GM12864 (cell line): ENCODE results near the gene SYNE3.

Experiments
- DNase-seq: peaks from one replicate; pipeline ENCODE4 v3.0.0-alpha.2; 2011; ENCODE audit warnings: low read depth
- H3K4me3 ChIP-seq: 2 replicates; pipeline ENCODE4 v1.5.1; 2011; ENCODE audit warnings: mild to moderate bottlenecking, low read depth, low read length, control low read depth
- CTCF ChIP-seq: IDR thresholded peaks from 2 replicates; pipeline ENCODE4 v1.5.1; 2011; ENCODE audit warnings: low read depth, mild to moderate bottlenecking, moderate library complexity, low read length, control low read depth, inconsistent platforms; ENCODE audit errors: missing control alignments

Gene SYNE3

GRCh38 chr14:95478818-95479217 is 37.6 kb downstream of the SYNE3 start:
- H3K4me3 ChIP-seq, result no peak overlapping the region
- no peak for DNase-seq
- no peak for TF ChIP-seq CTCF

GRCh38 chr14:95478309-95478708 is 38.1 kb downstream of the SYNE3 start:
- no peak for DNase-seq
- no peak overlapping the region for H3K4me3 ChIP-seq

GRCh38 chr14:95477411-95478269 is 38.8 kb downstream of the SYNE3 start:
- DNase-seq, result no peak
- no peak for TF ChIP-seq CTCF
- H3K4me3 ChIP-seq, result no peak overlapping the region

More at GRCh38 chr14:95478309-95478708, 38.1 kb downstream of the SYNE3 start:
- TF ChIP-seq CTCF, result no peak

- no peak overlapping the region for H3K4me3 ChIP-seq
- DNase-seq, result no peak
- no peak for TF ChIP-seq CTCF
Measured at GRCh38 chr14:95476747-95477146, 39.7 kb downstream of the SYNE3 start.

- TF ChIP-seq CTCF, result no peak
- no peak overlapping the region for H3K4me3 ChIP-seq
- DNase-seq, result no peak
Measured at GRCh38 chr14:95475540-95476240, 40.8 kb downstream of the SYNE3 start.

GRCh38 chr14:95474941-95475340 is 41.5 kb downstream of the SYNE3 start:
- no peak overlapping the region for H3K4me3 ChIP-seq
- no peak for TF ChIP-seq CTCF
- DNase-seq, result no peak
